Measurements from ENCODE around the gene ME2. TPM values are rescaled to one million over a fixed set of nuclear protein-coding genes. Genes with fewer than 3 reads are reported as not detected.

ME2 gene
- total RNA-seq, 1 experiment from 2014 or later = 49.0 TPM

- ChIA-PET POLR2A (interaction anchor here (1.0 kb wide), 1 partner anchor 42 kb away, joined by 5 read pairs; the partner anchor contains the start of gene ME2), CTCF (no interaction called here), RAD21 (ENCODE audit: low non-redundant PET in 1 of 2, low total read pairs in 2 of 2, uncharacterized antibody in 2 of 2, unreplicated experiment in 2 of 2) (no interaction called here)
- no peaks in the 10 kb centered on the region for H3K9me3 ChIP-seq (ENCODE audit: control insufficient read depth in 1 of 2, insufficient read depth in 1 of 2, low read depth in 1 of 2, low read length in 2 of 2)
- H3K36me3 ChIP-seq (ENCODE audit: control insufficient read depth in 1 of 2, insufficient read depth in 2 of 2, low read length in 2 of 2) = no peaks in the 10 kb centered on the region
- no peak overlapping the region for H3K27ac ChIP-seq (ENCODE audit: low read depth, low read length)
- H2AFZ ChIP-seq (ENCODE audit: low read depth, low read length, poor library complexity, severe bottlenecking) = peak overlapping the region; percentile 24
- H3K4me2 ChIP-seq (ENCODE audit: low read length) = peak overlapping the region; percentile 38
- no peaks in the 10 kb centered on the region for H3K27me3 ChIP-seq (ENCODE audit: insufficient read depth, low read length)
- no peaks in the 10 kb centered on the region for H4K20me1 ChIP-seq (ENCODE audit: insufficient read depth)
- peak; percentile 45; the same call in 1 of the 2 replicates for TF ChIP-seq FOSL1 (IDR thresholded peaks at IDR 0.05; ENCODE audit: low read depth)
- TF ChIP-seq CTCF (IDR thresholded peaks at IDR 0.05 in 2 of 3, conservative IDR thresholded peaks at IDR 0.05 in 1 of 3; ENCODE audit: borderline replicate concordance in 1 of 3, insufficient read depth in 1 of 3, low read depth in 2 of 3, low read length in 2 of 3) = no peak
- TF ChIP-seq, protein P1, sequence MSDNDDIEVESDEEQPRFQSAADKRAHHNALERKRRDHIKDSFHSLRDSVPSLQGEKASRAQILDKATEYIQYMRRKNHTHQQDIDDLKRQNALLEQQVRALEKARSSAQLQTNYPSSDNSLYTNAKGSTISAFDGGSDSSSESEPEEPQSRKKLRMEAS (IDR thresholded peaks at IDR 0.05) = 0 out of 2 replicates have a peak, but pooled peaks have one; percentile 12
- BruUV-seq (replicated peaks) = no TSS peak
- H3K4me3 ChIP-seq (replicated peaks in 1 of 2; ENCODE audit: low read depth in 1 of 2, low read length in 2 of 2) = no peak overlapping the region
- H3K4me1 ChIP-seq (ENCODE audit: control insufficient read depth in 1 of 2, insufficient read depth in 2 of 2, low read length in 2 of 2) = peaks cover 9 to 26% of the 10 kb centered on the region in 2 experiments
- no peaks in the 10 kb centered on the region for H3K9me2 ChIP-seq (ENCODE audit: insufficient read depth)
- ATAC-seq (peak; percentile 61), DNase-seq (ENCODE audit: low read depth, low spot score) (no peak)
- no peaks in the 10 kb centered on the region for H3K79me2 ChIP-seq (ENCODE audit: insufficient read depth, low read length)
- intact Hi-C loops (cut with micrococcal nuclease) = no loop called here
- H3K9ac ChIP-seq (ENCODE audit: low read length) = no peak overlapping the region
Measured at GRCh38 chr18:50836521-50836957, 42.4 kb upstream of the ME2 start.

DNA sequence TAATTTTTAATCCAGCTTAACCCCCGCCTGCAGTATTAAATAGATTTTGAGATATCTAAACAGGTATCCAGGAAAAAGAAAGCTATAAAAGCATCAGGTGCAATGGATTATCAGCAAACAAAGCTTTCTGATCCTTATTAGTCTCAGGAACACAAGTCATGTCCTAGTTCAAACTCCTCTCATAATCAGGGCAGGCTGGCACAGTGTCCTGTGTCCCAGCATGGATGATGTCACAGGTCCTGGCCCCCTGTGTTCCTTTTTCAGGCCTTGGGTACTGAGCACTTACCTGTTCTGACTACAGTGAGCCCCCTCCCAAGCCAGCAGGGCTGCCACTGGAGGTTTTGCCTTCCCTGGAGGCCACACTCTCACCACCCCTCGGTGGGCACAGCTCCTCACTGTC lies 39.6 kb upstream of the ME2 start:
- no TSS peak for BruUV-seq (replicated peaks)
- Histone ChIP-seq H2AFZ (ENCODE audit: low read depth, low read length, poor library complexity, severe bottlenecking) (no peak overlapping the region), H3K9me2 (ENCODE audit: insufficient read depth) (no peaks in the 10 kb centered on the region), H3K4me2 (ENCODE audit: low read length) (no peak overlapping the region), H3K4me1 (ENCODE audit: control insufficient read depth in 1 of 2, insufficient read depth in 2 of 2, low read length in 2 of 2) (peaks cover 9 to 26% of the 10 kb centered on the region in 2 experiments), H3K27me3 (ENCODE audit: insufficient read depth, low read length) (no peaks in the 10 kb centered on the region), H3K9ac (ENCODE audit: low read length) (no peak overlapping the region), H3K79me2 (ENCODE audit: insufficient read depth, low read length) (no peaks in the 10 kb centered on the region), H3K36me3 (ENCODE audit: control insufficient read depth in 1 of 2, insufficient read depth in 2 of 2, low read length in 2 of 2) (no peaks in the 10 kb centered on the region), H3K4me3 (replicated peaks in 1 of 2; ENCODE audit: low read depth in 1 of 2, low read length in 2 of 2) (no peak overlapping the region), H3K27ac (ENCODE audit: low read depth, low read length) (no peak overlapping the region), H4K20me1 (ENCODE audit: insufficient read depth) (no peaks in the 10 kb centered on the region), H3K9me3 (ENCODE audit: control insufficient read depth in 1 of 2, insufficient read depth in 1 of 2, low read depth in 1 of 2, low read length in 2 of 2) (no peaks in the 10 kb centered on the region)
- intact Hi-C loops (cut with micrococcal nuclease) = no loop called here
- ATAC-seq (no peak), DNase-seq (ENCODE audit: low read depth, low spot score) (no peak)
- ChIA-PET CTCF (no interaction called here), RAD21 (ENCODE audit: low non-redundant PET in 1 of 2, low total read pairs in 2 of 2, uncharacterized antibody in 2 of 2, unreplicated experiment in 2 of 2) (no interaction called here), POLR2A (no interaction called here)
- no peak for TF ChIP-seq REST (IDR thresholded peaks at IDR 0.05; ENCODE audit: low read depth)
- TF ChIP-seq CBX3 (IDR thresholded peaks at IDR 0.05; ENCODE audit: low read depth) = no peak
- no peak for TF ChIP-seq ZNF274 (IDR thresholded peaks at IDR 0.05; ENCODE audit: low read depth, low read length)
- TF ChIP-seq ZBTB33 (IDR thresholded peaks at IDR 0.05; ENCODE audit: extremely low read depth, insufficient replicate concordance, low read length) = no peak
- no peak for TF ChIP-seq RAD21 (IDR thresholded peaks at IDR 0.05; ENCODE audit: low read depth)
- no peak for TF ChIP-seq POLR2A (IDR thresholded peaks at IDR 0.05; ENCODE audit: borderline replicate concordance, extremely low read depth, insufficient read depth, insufficient read length)
- TF ChIP-seq ATF3 (IDR thresholded peaks at IDR 0.05) = no peak
- no peak for TF ChIP-seq SP1 (IDR thresholded peaks at IDR 0.05; ENCODE audit: low read depth)

Measured in HCT116 (cell line).